ENCODE data around the gene DNAJB13. TPM values are rescaled to one million over a fixed set of nuclear protein-coding genes. Genes with fewer than 3 reads are reported as not detected.
"Not testable (repeated sequence)": the region's sequence is repeated elsewhere in the genome, so short reads cannot be mapped to it uniquely, and the experiment has no call there.

The DNAJB13 gene
- under 1 TPM in 1 of 2 experiments, not detected in 1; 0.47 TPM for total RNA-seq

GRCh38 chr11:73950869-73951710 lies at the start of gene DNAJB13:
TSS of gene DNAJB13 (plus strand) at chr11:73951026. CDS start at chr11:73951070, 44 bp downstream.
- Mint-ChIP-seq H3K4me1 (peaks cover 5% of the 10 kb centered on the region), H3K27me3 (peaks cover 5% of the 10 kb centered on the region), H3K9me3 (no peaks in the 10 kb centered on the region), H3K27ac (no peak within 1 kb of the TSS), H3K36me3 (no peaks in the 10 kb centered on the region), H3K4me3 (no peak within 1 kb of the TSS)
- DNase-seq (no peak), ATAC-seq (ENCODE audit: low read depth) (no peak)
- POLR2A ChIA-PET = no interaction called here

GRCh38 chr11:73902303-73902702 lies 48.5 kb upstream of the DNAJB13 start:
- Mint-ChIP-seq H3K27me3 (no peaks in the 10 kb centered on the region), H3K4me1 (no peaks in the 10 kb centered on the region), H3K9me3 (no peaks in the 10 kb centered on the region), H3K27ac (no peak overlapping the region), H3K4me3 (no peak overlapping the region), H3K36me3 (peaks cover 13% of the 10 kb centered on the region)
- ATAC-seq (ENCODE audit: low read depth) = no peak
- POLR2A ChIA-PET = no interaction called here
- no peak for DNase-seq

GRCh38 chr11:73907191-73907590 lies 43.6 kb upstream of the DNAJB13 start:
- no peak for ATAC-seq (ENCODE audit: low read depth)
- Mint-ChIP-seq H3K27me3 (no peaks in the 10 kb centered on the region), H3K27ac (no peak overlapping the region), H3K36me3 (peaks cover 10% of the 10 kb centered on the region), H3K4me3 (no peak overlapping the region), H3K9me3 (no peaks in the 10 kb centered on the region), H3K4me1 (no peaks in the 10 kb centered on the region)
- POLR2A ChIA-PET = no interaction called here
- DNase-seq = no peak

- Mint-ChIP-seq H3K27ac (no peak overlapping the region), H3K27me3 (no peaks in the 10 kb centered on the region), H3K4me3 (no peak overlapping the region), H3K36me3 (peaks cover 18% of the 10 kb centered on the region), H3K9me3 (no peaks in the 10 kb centered on the region), H3K4me1 (no peaks in the 10 kb centered on the region)
- POLR2A ChIA-PET = no interaction called here
- ATAC-seq (ENCODE audit: low read depth) = no peak
- no peak for DNase-seq
These were observed 38.8 kb upstream of the DNAJB13 start for GRCh38 chr11:73912026-73912425.

GRCh38 chr11:73913472-73913871 lies 37.4 kb upstream of the DNAJB13 start:
- H3K27ac Mint-ChIP-seq = no peak overlapping the region
- H3K9me3 Mint-ChIP-seq = no peaks in the 10 kb centered on the region
- no peaks in the 10 kb centered on the region for H3K4me1 Mint-ChIP-seq
- H3K36me3 Mint-ChIP-seq = peaks cover 24% of the 10 kb centered on the region
- ATAC-seq (ENCODE audit: low read depth) (no peak), DNase-seq (no peak)
- H3K27me3 Mint-ChIP-seq = no peaks in the 10 kb centered on the region
- no peak overlapping the region for H3K4me3 Mint-ChIP-seq
- POLR2A ChIA-PET = no interaction called here

- no peaks in the 10 kb centered on the region for H3K9me3 Mint-ChIP-seq
- H3K27ac Mint-ChIP-seq = no peak overlapping the region
- H3K27me3 Mint-ChIP-seq = no peaks in the 10 kb centered on the region
- H3K4me1 Mint-ChIP-seq = no peaks in the 10 kb centered on the region
- H3K36me3 Mint-ChIP-seq = peaks cover 32% of the 10 kb centered on the region
- no peak overlapping the region for H3K4me3 Mint-ChIP-seq
- POLR2A ChIA-PET = no interaction called here
- DNase-seq (no peak), ATAC-seq (ENCODE audit: low read depth) (no peak)
These were observed 36.5 kb upstream of the DNAJB13 start for GRCh38 chr11:73914284-73914683.

GRCh38 chr11:73916435-73916834 lies 34.4 kb upstream of the DNAJB13 start:
- Mint-ChIP-seq H3K36me3 (peaks cover 32% of the 10 kb centered on the region), H3K27ac (no peak overlapping the region), H3K4me1 (no peaks in the 10 kb centered on the region), H3K27me3 (no peaks in the 10 kb centered on the region), H3K4me3 (no peak overlapping the region), H3K9me3 (no peaks in the 10 kb centered on the region)
- POLR2A ChIA-PET = interaction anchor here (0.6 kb wide), 1 partner anchor 55 kb away, joined by 4 read pairs; no protein-coding TSS in a partner anchor
- ATAC-seq (ENCODE audit: low read depth) (no peak), DNase-seq (no peak)

GRCh38 chr11:73921180-73921579 lies 29.6 kb upstream of the DNAJB13 start:
- Mint-ChIP-seq H3K27ac (no peak overlapping the region), H3K36me3 (peaks cover 24% of the 10 kb centered on the region)
- ATAC-seq (ENCODE audit: low read depth) = no peak

GRCh38 chr11:73929388-73929787 lies 21.4 kb upstream of the DNAJB13 start:
- DNase-seq (no peak), ATAC-seq (ENCODE audit: low read depth) (no peak)
- H3K4me1 Mint-ChIP-seq = no peaks in the 10 kb centered on the region
- no peak overlapping the region for H3K27ac Mint-ChIP-seq
- H3K27me3 Mint-ChIP-seq = no peaks in the 10 kb centered on the region
- POLR2A ChIA-PET = no interaction called here
- H3K4me3 Mint-ChIP-seq = no peak overlapping the region
- no peaks in the 10 kb centered on the region for H3K9me3 Mint-ChIP-seq
- peaks cover 20% of the 10 kb centered on the region for H3K36me3 Mint-ChIP-seq

More at GRCh38 chr11:73921180-73921579, 29.6 kb upstream of the DNAJB13 start:
- POLR2A ChIA-PET = no interaction called here
- Mint-ChIP-seq H3K4me1 (no peaks in the 10 kb centered on the region), H3K27me3 (no peaks in the 10 kb centered on the region), H3K9me3 (no peaks in the 10 kb centered on the region), H3K4me3 (no peak overlapping the region)
- no peak for DNase-seq

GRCh38 chr11:73931039-73931645 lies 19.7 kb upstream of the DNAJB13 start:
- Mint-ChIP-seq H3K27ac (no peak overlapping the region), H3K4me1 (no peaks in the 10 kb centered on the region), H3K27me3 (no peaks in the 10 kb centered on the region), H3K4me3 (no peak overlapping the region), H3K36me3 (peaks cover 18% of the 10 kb centered on the region), H3K9me3 (no peaks in the 10 kb centered on the region)
- DNase-seq (no peak), ATAC-seq (ENCODE audit: low read depth) (peak; percentile 78)
- POLR2A ChIA-PET = interaction anchor here (0.6 kb wide), 1 partner anchor 758 kb away, joined by 3 read pairs; no protein-coding TSS in a partner anchor

- no peaks in the 10 kb centered on the region for H3K4me1 Mint-ChIP-seq
- H3K36me3 Mint-ChIP-seq = peaks cover 18% of the 10 kb centered on the region
- no peak for DNase-seq
- H3K4me3 Mint-ChIP-seq = no peak overlapping the region
- POLR2A ChIA-PET = interaction anchor here (0.6 kb wide), 1 partner anchor 757 kb away, joined by 3 read pairs; no protein-coding TSS in a partner anchor
- H3K27me3 Mint-ChIP-seq = no peaks in the 10 kb centered on the region
- no peaks in the 10 kb centered on the region for H3K9me3 Mint-ChIP-seq
- H3K27ac Mint-ChIP-seq = no peak overlapping the region
- ATAC-seq (ENCODE audit: low read depth) = no peak
These were observed 18.9 kb upstream of the DNAJB13 start for GRCh38 chr11:73931951-73932350.

- no peaks in the 10 kb centered on the region for H3K9me3 Mint-ChIP-seq
- ATAC-seq (ENCODE audit: low read depth) = no peak
- peaks cover 11% of the 10 kb centered on the region for H3K36me3 Mint-ChIP-seq
- H3K27me3 Mint-ChIP-seq = no peaks in the 10 kb centered on the region
- no peak for DNase-seq
- no peak overlapping the region for H3K4me3 Mint-ChIP-seq
- no peak overlapping the region for H3K27ac Mint-ChIP-seq
- no peaks in the 10 kb centered on the region for H3K4me1 Mint-ChIP-seq
- POLR2A ChIA-PET = no interaction called here
These were observed 18.0 kb upstream of the DNAJB13 start for GRCh38 chr11:73932781-73933180.

- H3K27me3 Mint-ChIP-seq; H3K4me1 Mint-ChIP-seq; POLR2A ChIA-PET; H3K27ac Mint-ChIP-seq; ATAC-seq (ENCODE audit: low read depth); H3K4me3 Mint-ChIP-seq; H3K9me3 Mint-ChIP-seq; DNase-seq: not testable (repeated sequence)
- peaks cover 10% of the 10 kb centered on the region for H3K36me3 Mint-ChIP-seq
These were observed 14.8 kb upstream of the DNAJB13 start for GRCh38 chr11:73936047-73936446.

- POLR2A ChIA-PET = no interaction called here
- ATAC-seq (ENCODE audit: low read depth) (no peak), DNase-seq (no peak)
- Mint-ChIP-seq H3K4me3 (no peak overlapping the region), H3K4me1 (peaks cover 4% of the 10 kb centered on the region), H3K9me3 (peaks cover 5% of the 10 kb centered on the region), H3K36me3 (peaks cover 14% of the 10 kb centered on the region), H3K27ac (no peak overlapping the region), H3K27me3 (no peaks in the 10 kb centered on the region)
These were observed 11.7 kb upstream of the DNAJB13 start for GRCh38 chr11:73939096-73939495.

All from activated naive CD8-positive, alpha-beta T cell treated with anti-CD3 and anti-CD28 coated beads, Interleukin-2, amount 10 ng/mL, durations not matched to agents 7 days and 5 days (primary cell).